Stimulated activated CD4-positive, alpha-beta T cell treated with anti-CD3 and anti-CD28 coated beads, Interleukin-2, amount 100 ng/mL, for 48 hours (primary cell): ENCODE results near the gene MAP3K8.

Experiments used
- DNase-seq, 2 donors: peaks; one replicate each; pipeline ENCODE4 v3.0.0-alpha.2; 2020

MAP3K8 gene

DNA sequence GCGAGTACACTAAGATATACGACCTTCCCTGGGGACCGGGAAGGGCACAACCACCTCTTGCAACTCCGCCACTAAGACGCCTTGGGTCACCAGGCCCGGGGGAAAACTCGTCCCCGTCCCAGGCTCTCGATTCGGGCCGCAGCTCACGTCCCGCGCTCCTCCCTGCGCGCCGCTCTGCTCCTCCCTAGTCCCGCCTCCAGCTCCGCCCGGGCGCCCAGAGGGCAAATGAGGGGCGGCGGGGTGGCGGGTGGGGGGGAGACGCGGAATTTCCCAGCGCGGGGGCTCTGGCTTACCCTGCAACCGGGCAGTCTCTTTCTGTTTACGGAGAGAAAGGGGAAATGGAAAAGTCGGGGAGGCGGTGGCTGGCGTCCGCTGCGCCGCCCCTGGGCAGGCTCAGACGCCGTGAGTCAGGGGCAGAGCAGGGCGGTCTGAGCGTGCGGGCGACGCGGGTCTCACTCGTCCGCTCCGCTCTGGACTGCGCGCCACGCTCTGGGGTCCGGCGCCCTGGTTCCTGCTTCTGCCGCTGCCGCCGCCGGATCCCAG lies at the start of gene MAP3K8:
Gene MAP3K8, plus strand, starts transcription at position 455 of the 543 bp plus-strand sequence. CDS start 4,755 bp downstream, outside the sequence.
- peak; percentile 76 to 77 for DNase-seq

DNA sequence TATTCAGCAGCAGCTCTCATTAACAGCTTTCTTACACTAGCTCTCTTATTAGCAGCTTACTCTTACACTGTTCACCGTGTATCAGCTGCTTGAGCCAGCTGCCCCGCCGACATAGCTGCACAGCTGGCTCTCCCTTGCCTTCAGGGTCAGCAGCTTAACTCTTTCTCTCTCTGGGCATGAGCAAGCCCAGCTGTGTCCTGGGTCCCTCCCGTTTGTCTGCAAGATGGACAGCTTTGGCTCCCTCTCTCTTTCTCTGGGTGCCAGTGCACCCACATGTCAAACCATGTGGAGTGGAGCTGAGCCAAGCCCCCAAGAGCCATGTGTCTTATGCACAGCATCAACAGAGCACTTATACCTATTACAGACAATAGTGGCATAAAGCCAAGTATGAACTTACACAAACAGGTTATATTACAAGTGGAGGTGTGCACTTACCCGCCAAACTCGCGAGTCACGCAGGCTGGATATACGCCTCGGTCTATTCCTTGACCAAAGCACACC lies 49.2 kb upstream of the MAP3K8 start:
- DNase-seq = no peak

DNA sequence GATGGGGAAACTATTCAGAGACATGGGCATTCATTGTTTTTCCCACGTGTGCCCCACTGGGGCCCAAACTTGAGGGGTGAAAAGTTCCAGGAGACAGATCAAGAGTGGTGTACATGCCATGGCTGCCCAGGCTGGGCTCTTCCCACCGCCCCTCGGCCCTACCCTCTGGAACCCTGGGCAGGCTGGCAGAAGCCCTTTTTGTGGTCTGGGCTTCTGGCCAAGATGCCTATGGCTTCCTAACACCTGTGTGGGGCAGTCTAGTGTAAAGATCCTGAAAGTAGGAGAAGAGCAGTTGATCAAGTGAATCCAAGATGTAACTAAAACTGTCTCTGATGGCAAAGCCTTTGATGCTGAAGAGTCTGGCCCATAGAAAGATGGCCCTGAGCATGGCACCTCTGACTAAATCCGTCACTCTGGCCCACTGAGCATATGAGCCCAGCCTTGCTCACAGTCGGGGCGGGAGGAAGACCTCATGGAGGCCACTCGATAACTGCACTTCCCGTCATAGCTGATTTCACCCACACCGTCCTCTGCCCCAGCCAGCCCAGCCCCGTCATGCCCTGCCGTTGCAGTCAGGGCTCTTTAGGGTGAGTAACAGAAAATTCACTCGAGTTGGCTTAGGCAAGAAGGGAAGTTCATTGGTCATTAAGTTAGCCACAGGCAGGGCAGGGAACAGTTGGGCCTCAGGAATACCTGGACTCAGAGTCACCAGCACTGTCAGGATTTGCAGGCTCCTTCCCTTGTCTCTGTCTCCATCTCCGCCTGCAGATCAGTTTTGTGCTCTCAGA lies 47.0 kb upstream of the MAP3K8 start:
- no peak for DNase-seq

DNA sequence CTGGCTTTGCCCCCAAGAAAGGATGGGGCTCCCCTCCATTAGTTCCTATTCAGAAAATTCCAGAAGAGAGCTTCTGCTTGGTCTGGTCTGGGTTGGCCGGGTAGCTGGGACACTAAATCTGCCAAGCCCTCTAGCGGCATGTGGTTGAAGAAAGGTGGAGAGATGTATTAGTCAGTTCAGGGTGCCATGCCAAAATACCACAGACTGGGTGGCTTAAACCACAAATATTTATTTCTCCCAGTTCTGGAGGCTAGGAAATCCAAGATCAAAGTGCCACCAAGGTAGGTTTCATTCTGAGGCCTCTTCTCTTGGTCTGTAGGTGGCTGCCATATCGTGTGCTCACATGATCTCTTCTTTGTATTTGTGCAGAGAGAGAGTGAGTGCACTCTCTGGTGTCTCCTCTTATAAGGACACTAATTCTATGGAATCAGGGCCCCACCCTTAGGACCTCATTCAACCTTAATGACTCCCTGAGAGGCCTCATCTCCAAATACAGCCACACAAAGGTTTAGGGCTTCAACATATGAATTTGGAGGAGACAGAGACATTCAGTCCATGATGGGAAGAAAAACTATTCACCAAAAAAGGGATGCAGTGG lies 46.2 kb upstream of the MAP3K8 start:
- DNase-seq = no peak

DNA sequence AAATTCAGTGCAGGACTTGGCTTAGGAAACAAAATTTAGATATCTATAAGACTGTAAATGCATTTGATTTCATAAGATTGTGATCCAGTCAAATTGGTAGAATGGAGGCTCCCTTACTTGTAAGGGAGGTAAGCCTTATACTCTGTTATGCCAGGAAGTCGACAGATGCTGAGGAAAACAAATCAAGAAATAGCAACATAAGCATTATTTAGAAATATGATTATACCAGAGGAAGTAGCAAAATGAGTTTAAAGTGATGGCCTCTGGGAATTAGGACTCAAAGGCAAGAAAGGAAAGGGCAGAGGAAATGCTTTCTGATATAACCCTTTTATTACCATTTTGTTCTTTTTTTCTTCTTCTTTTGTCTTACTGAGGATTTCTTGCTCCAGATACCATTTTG lies 44.4 kb upstream of the MAP3K8 start:
- DNase-seq = no peak

DNA sequence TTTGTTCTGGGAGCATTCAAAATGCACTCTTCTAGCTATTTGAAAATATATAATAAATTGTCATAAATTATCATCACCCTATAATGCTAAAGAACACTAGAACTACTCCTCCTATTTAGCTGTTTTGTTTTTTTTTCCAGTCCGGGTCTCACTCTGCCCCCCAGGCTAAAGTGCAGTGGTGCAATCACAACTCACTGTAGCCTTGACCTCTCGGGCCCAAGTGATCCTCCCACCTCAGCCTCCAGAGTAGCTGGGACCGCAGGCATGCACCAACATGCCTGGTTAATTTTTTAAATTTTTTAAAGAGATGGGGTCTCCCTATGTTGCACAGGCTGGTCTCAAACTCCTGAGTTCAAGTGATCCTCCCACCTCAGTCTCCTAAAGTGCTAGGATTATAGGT lies 43.8 kb upstream of the MAP3K8 start:
- no peak for DNase-seq

DNA sequence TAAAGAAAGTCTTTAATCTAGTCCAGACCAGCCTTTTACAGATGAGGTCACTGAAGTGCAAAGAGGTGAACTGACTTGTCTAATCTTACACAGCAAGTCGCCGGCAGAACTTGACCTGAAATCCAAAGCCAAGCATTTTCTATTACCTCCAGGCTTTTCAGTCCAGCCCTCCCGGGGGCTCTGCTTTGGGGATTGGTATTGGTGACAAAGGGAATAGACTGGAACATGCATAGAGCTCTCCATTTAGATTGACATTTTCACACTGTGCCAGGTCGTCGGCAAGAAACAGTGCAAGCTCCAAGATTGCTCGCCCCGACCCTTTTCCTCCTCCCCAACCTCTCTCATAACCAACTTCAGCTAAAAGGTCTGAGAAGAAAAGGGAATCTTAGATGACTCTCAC lies 42.7 kb upstream of the MAP3K8 start:
- no peak for DNase-seq

DNA sequence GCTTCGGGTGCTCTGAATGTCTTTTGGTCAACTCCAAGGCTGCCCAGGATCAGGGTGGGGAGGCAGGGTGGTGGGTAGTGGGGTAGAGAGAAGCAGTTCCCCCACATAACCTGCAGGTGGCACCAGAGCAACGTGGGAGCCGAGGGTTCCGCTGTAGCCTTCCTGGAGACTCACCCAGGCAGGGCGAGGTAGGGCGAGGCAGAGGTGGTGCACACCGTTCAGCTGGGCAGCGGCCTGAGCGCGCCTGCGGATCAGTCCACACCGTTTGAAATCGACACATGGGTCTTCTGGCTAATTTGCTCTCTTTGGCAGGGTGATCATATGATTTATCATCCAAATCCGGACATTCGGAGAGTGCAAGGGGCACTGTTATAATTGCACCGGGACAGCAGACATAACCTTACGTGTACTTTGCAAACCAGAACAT lies 41.4 kb upstream of the MAP3K8 start:
- DNase-seq = peak; percentile 75 to 82

DNA sequence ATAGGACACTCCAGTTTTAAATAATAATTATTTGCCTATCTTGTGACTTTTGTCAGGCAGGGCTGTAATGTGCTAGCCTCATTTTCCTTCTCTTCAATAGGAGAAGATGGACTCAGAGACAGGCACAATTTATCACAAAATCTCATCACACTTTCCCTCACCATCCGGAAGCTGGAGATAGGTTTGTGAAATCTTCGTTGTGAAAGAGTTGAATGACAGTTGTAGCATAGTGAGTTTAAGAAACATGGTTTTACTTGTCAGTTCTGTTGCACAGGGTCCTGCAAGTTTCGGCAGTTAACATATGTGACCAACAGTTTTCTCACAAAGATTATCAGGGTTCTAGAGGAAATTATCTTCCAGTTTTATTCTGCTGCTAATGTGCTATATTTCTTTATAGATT lies 37.7 kb upstream of the MAP3K8 start:
- no peak for DNase-seq

DNA sequence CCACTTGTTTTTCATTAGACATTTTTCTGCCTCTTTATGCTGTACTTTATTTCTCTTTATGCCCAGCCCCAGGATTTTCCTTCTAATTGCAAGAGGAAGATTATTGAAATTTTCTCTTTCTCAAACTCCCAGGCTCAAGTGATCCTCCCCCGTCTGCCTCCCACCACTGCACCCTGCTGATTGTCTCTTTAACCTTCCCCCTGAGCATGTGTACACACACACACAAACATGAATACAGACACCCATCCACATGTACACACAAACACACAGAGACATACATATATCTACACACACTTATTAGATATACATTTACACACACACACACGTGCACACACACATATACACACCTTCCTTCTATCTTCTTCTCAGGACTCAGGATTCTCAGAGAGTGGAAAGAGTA lies 37.3 kb upstream of the MAP3K8 start:
- DNase-seq = no peak

DNA sequence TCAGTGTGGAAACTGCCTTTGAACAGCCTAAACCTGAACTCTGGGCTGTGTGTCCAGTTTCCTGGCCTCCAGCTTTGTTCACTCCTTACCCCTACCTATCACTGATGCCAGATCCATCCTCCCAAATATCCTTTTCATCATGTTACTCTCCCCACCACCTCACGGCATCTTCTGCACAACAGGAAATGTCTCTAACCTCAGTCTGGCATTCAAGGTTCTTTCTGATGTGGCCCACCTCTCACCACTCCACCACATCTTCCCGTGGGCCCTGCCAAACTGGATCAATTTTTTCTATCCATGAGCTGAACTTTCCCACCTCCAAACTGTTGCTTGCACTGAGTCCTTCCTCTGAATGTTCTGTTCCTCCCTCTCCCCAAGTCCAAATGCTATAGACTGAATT lies 35.8 kb upstream of the MAP3K8 start:
- DNase-seq = no peak

DNA sequence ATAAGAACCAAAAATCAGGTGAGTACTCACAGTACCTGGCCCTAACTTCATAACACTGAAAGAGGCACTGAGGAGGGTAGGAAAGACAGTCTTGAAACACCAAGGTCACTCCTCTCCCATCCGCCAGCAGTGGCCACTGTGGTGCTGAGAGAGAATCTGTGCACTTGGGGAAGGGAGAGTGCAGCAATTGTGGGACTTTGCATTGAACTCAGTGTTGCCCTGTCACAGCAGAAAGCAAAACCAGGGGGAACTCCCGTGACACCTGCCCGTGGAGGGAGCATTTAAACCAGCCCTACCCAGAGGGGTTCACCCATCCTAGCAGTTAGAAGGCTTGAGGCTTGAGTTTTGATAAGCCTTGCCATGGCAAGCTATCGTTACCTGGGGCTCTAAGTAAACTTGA lies 35.2 kb upstream of the MAP3K8 start:
- DNase-seq = no peak

DNA sequence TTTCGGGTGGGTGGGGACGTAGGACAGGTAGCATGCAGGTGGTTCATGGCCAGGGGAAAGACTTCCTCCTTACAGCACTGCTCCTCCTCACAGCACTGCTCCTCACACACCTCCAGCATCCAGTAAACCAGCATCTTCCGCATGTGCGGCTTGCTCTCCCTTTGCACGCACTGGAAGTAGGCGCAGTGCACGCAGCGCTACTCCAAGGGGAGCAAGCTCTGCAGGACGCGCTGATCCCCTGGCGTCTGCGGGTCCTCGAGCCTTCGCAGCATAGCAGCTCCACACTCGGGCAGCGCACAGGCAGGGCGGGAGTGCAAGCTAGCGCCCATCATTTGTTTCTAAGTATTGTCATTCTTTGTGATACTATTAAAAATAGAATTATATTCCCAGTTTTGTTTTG lies 30.5 kb upstream of the MAP3K8 start:
- no peak for DNase-seq

DNA sequence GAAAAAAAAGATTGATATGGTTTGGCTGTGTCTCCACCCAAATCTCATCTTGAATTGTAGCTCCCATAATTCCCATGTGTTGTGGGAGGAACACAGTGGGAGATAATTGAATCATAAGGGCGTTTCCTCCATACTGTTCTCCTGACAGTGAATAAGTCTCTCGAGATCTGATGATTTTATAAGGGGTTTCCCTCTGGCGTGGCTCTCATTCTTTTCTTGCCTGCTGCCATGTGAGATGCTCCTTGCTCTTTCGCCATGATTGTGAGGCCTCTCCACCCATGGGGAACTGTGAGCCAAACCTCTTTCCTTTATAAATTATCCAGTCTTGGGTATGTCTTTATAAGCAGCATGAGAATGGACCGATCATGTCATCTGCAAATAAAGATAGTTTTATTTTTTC lies 29.4 kb upstream of the MAP3K8 start:
- no peak for DNase-seq

DNA sequence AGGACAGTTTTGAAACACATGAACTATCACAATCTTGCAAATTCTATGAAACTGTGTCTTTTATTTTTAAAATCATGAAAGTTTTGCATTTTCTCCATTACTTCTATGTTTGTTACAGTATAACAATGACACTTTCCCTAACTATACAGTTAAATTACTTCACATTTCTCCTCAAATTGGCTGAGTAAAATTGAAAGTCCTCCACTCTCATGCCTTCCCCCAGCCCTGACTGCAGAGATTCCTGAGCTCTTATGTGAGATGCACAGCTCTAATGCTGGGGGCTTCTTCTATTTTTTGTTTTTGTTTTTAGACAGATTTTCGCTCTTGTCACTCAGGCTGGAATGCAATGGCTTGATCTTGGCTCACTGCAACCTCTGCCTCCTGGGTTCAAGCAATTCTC lies 22.7 kb upstream of the MAP3K8 start:
- DNase-seq = no peak

DNA sequence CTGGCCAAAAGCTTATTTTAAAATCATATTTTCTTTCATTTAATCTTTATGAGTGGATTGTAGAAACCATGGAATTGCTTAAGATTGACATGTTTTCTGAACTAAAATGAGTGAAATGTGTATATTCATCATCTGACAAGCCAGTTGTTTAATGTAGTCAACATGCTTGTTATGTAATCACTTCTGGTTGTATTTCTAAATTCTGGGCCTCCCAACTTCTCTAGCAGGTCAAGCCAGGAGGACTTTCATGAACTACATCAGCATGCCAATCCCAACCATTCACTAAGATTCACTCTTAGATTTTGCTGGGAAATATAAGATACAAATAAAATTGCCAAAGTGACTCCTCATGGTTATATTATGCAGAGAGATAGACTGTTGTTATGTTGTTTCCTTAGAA lies 21.1 kb upstream of the MAP3K8 start:
- no peak for DNase-seq

DNA sequence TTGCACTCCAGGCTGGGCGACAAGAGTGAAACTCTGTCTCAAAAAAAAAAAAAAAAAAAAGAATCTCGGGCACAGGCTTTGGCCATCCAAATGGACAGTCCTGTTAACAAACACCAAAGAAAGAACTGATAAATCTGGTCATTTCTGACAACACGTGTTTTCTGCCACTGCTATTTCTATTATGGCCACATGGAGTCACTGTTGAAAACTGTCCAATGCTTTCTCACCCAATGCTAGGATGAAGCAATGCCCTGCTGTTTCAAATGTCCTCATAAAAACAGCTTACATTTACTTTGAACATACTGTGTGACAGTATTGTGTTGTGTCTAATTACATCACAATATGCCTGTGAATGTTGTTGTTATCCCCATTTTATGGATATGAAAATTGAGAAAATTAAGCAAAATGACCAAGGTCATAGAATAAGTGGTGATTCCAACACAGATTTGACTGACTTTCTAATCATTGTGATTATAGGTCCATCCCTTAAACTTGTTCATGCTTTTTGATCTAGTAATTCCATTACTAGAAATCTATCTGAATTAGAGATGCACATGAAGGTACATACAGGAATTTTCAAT lies 19.9 kb upstream of the MAP3K8 start:
- DNase-seq = no peak

DNA sequence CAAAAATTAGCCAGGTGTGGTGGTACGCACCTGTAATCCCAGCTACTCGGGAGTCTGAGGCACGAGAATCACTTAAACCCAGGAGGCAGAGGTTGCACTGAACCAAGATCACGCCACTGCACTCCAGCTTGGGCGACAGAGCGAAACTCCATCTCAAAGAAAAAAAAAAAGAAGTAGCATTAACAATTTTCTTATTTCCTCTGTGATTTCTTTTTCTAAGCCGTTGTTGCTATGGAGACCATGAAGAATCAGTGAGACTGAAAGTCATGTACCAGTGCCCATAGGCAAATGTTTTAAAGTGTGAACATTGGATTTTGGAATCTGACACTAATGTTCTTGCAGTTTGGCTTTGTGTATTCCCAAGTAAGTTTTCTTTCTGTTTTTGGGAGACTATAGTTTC lies 18.4 kb upstream of the MAP3K8 start:
- no peak for DNase-seq

DNA sequence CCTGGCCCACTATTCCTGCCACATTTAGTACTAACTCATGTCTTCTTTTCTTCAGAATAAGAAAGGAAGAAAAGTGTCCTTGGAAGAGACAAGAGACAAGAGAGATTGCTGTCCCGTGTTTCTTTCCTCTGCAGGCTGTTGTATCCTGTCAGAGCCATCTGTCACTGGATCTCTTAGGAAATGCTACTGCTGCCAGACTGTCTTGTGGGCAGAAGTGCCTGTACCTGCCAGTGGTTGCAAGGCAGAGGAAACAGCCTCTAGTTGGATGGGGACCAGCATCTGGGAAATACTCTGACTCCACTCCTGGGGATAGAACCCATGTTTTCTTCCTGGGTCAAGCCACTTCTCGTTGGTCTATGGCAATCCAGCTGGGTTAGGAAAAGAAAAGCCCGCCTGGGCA lies 16.7 kb upstream of the MAP3K8 start:
- DNase-seq = no peak

DNA sequence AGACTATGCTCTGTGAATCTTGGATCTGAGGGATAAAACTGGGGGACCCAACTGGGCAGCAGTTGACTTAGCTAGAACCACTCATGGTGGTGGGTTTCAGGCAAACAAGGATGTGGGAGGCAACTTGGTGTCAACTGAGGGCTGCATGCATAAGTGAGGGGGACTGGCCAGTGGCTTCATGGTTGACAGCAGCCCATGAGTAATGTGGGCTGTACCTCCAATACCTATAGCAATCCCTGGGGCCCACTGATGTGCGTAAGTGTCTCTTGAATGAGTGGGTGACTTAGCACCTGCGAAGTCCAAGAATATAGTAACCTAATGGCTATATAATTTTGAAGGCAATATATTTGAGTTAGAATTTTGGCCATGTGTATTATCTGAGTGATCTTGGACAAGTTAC lies 13.7 kb upstream of the MAP3K8 start:
- DNase-seq = no peak

DNA sequence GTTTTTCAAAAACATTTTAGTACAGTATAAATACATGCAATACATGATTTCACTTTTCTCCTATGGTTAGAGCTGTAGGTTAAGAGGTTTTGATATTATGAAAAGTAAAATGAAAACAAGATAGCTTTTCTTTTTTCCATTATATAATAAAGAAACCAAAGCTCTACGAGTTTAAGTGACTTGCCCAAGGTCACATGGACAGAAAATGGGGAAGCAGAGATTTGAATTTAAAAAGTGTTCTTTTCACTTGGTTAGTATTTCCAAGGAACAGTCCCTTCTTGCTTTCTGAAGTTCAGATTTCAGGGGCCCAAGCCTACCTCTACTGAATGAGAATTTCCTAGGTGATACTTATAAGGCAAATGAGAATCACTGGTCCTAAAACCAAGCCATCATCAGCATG lies 13.2 kb upstream of the MAP3K8 start:
- DNase-seq = no peak

DNA sequence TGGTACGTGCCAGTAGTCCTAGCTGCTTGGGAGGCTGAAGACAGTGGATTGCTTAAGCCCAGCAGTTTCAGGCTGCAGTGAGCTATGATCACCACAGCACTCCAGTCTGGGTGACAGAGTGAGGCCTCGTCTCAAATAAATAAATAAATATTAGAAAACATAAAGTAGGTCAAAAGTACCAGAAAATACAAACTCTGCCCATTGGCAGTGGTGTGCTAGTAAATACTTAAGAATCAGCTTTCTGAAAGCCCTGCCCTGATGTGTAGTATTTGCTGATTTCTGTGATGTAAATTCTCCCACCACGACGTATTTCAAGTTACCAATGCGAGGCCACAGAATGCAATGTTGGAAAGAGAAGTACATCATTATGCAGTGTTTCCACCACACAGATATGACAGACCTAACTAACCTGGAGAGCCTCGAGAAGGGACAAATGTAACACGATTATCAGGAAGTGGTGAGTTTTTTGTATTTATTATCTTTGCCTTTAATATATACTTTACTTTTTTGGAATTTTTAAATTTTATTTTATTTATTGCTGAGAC lies 11.8 kb upstream of the MAP3K8 start:
- DNase-seq = no peak

DNA sequence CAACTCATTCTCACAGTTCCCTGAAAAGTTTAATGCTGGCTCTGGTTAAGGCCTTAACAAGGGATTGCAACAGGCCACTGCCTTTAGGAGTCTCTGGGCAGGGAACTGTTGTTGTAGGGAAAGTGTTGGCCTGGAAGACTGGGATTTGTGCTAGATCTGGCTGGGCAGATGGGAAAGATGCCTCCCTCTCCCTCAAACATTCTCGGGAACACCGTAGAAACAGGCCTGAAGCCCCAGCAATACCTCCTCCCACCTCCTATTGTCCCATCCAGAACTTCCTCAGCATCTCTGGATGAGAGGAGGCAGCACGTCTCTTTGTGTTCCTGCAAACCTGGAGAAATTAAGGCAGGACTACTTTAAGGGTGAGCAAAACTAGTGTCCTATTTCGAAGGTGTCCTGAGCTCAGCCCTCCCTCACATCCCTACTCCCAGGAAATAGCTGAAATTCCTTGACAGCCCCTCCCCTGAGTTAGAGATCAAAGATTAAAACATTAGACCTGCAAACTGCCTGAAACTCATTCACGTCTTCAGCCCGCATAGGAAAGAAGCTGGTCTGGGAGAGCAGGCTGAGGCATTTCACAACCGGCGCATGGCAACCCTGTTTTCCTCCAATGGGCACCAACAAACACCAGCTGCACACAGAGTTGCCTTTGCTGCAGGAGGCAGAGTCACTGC lies 10.9 kb upstream of the MAP3K8 start:
- no peak for DNase-seq
